Smooth muscle cell (in vitro differentiated cells): Measurements from ENCODE around the gene VPS52. TPM values are rescaled to one million over a fixed set of nuclear protein-coding genes. Genes with fewer than 3 reads are reported as not detected.

Experiments
- DNase-seq: peaks from one replicate; lab custom pipeline; 2025; ENCODE audit not compliant: unreplicated experiment; lab: John Stamatoyannopoulos, UW
- H2AFZ ChIP-seq: fragments of 200-600 bp; sonication (generic); 2 replicates; pipeline ENCODE4 v1.6.0; 2016; ENCODE audit warnings: antibody characterized with exemption, low read depth, mild to moderate bottlenecking
- H3F3A ChIP-seq: fragments of 200-600 bp; sonication (generic); 2 replicates; pipeline ENCODE4 v1.6.0; 2017; ENCODE audit warnings: antibody characterized with exemption, low read depth
- H3K27ac ChIP-seq: fragments of 200-600 bp; sonication (generic); 2 replicates; pipeline ENCODE4 v1.5.1; 2016; ENCODE audit warnings: low read depth, mild to moderate bottlenecking
- H3K27me3 ChIP-seq: fragments of 200-600 bp; sonication (generic); 2 replicates; pipeline ENCODE4 v1.6.1; 2016; ENCODE audit warnings: low read depth, mild to moderate bottlenecking
- H3K36me3 ChIP-seq: fragments of 200-600 bp; sonication (generic); 2 replicates; pipeline ENCODE4 v1.5.1; 2016; ENCODE audit warnings: low read depth
- H3K4me1 ChIP-seq: fragments of 200-600 bp; sonication (generic); 2 replicates; pipeline ENCODE4 v1.5.1; 2016; ENCODE audit warnings: low read depth
- H3K4me2 ChIP-seq: fragments of 200-600 bp; sonication (generic); 2 replicates; pipeline ENCODE4 v1.6.0; 2016; ENCODE audit warnings: mild to moderate bottlenecking
- H3K4me3 ChIP-seq: fragments of 200-600 bp; sonication (generic); 2 replicates; pipeline ENCODE4 v1.5.1; 2016; ENCODE audit warnings: mild to moderate bottlenecking
- H3K79me2 ChIP-seq: fragments of 200-600 bp; sonication (generic); 2 replicates; pipeline ENCODE4 v1.6.0; 2016; ENCODE audit warnings: low read depth, mild to moderate bottlenecking
- H3K9ac ChIP-seq: fragments of 200-600 bp; sonication (generic); 2 replicates; pipeline ENCODE4 v1.6.0; 2016; ENCODE audit warnings: low read depth
- H3K9me3 ChIP-seq: fragments of 200-600 bp; sonication (generic); replicated peaks from 2 replicates; pipeline ENCODE4 v1.5.1; 2016; ENCODE audit warnings: low read depth
- H4K20me1 ChIP-seq: fragments of 200-600 bp; sonication (generic); 2 replicates; pipeline ENCODE4 v1.6.0; 2016; ENCODE audit warnings: low read depth
- WGBS: methylation state at CpG from one replicate; pipeline ENCODE4 v1.1.7; 2016; ENCODE audit warnings: low lambda C conversion rate; 5-methylcytosine and 5-hydroxymethylcytosine counted together
- polyA plus RNA-seq: library from polyadenylated mRNA; unstranded; fragments of >200 nt; fragmentation: Nextera tagmentation; extraction: Ambion mirVana; gene quantifications from 2 replicates; pipeline ENCODE4 v1.2.1, GENCODE V29; 2016
- total RNA-seq: library from RNA; depleted of rRNA; stranded (reverse); fragments of >200 nt; gene quantifications from 2 replicates; pipeline ENCODE4 v1.2.3, GENCODE V29; 2014
- TF ChIP-seq, protein P1 (sequence below): fragments of 200-600 bp; sonication (generic); IDR thresholded peaks from 2 replicates; pipeline ENCODE4 v1.5.1; 2017; ENCODE audit warnings: borderline replicate concordance, mild to moderate bottlenecking, antibody characterized with exemption; ENCODE audit not compliant: insufficient read depth, poor library complexity, severe bottlenecking

The VPS52 gene
- total and polyA plus RNA-seq, 2 experiments from 2014 or later, result 22.6 to 34.7 TPM

DNA sequence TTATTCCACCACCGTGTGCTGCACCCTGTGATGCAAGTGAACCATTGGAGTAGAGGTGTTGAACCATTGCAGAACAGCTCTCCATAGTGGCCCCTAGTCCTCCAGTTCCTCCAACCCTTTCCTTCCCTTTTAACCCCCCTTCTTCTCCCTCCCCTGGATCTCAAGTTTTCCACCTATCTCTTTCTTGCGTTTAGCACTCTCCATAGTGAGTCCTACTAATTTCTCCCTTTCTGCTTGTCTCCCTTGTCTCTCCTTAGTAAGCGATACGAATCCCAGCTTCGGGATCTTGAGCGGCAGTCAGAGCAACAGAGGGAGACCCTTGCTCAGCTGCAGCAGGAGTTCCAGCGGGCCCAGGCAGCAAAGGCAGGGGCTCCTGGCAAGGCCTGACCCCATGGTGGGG lies 18.8 kb upstream of the VPS52 start:
- Histone ChIP-seq H3K27me3 (no peaks in the 10 kb centered on the region), H3K9ac (peak overlapping the region; percentile 83), H3K36me3 (no peaks in the 10 kb centered on the region), H2AFZ (no peak overlapping the region), H3K4me3 (peak overlapping the region; percentile 70), H3F3A (peaks cover 18% of the 10 kb centered on the region), H3K9me3 (no peaks in the 10 kb centered on the region), H3K27ac (peak overlapping the region; percentile 31), H3K79me2 (peaks cover 36% of the 10 kb centered on the region), H3K4me1 (peaks cover 13% of the 10 kb centered on the region), H4K20me1 (no peaks in the 10 kb centered on the region), H3K4me2 (peak overlapping the region; percentile 94)
- TF ChIP-seq, protein P1, sequence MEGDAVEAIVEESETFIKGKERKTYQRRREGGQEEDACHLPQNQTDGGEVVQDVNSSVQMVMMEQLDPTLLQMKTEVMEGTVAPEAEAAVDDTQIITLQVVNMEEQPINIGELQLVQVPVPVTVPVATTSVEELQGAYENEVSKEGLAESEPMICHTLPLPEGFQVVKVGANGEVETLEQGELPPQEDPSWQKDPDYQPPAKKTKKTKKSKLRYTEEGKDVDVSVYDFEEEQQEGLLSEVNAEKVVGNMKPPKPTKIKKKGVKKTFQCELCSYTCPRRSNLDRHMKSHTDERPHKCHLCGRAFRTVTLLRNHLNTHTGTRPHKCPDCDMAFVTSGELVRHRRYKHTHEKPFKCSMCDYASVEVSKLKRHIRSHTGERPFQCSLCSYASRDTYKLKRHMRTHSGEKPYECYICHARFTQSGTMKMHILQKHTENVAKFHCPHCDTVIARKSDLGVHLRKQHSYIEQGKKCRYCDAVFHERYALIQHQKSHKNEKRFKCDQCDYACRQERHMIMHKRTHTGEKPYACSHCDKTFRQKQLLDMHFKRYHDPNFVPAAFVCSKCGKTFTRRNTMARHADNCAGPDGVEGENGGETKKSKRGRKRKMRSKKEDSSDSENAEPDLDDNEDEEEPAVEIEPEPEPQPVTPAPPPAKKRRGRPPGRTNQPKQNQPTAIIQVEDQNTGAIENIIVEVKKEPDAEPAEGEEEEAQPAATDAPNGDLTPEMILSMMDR, result no peak
- no peak for DNase-seq
- 85% methylated on average over 7 of the region's 7 CpGs for WGBS

DNA sequence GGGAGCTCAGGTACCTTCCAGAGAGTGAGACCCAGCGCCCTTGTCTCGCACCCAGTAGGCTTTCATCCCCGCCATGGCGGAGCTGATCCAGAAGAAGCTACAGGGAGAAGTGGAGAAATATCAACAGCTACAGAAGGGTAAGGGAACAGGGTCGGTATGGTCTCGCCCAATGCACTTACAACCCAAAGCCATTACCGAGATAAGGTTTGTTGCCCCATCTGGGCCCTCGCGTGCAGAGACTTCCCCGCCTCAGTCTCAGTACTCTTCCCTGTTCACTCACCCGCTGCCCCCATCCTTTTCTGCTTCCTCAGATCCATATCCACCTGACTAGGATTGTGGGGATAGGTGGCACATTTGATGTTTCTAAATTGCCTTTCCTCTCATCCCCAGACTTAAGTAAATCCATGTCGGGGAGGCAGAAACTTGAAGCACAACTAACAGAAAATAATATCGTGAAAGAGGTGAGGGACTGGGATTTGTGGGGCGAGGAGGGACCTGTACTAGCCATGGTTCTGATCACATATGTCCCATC lies 18.2 kb upstream of the VPS52 start:
- Histone ChIP-seq H3K27me3 (no peaks in the 10 kb centered on the region), H3K9ac (peak overlapping the region; percentile 83), H3K4me2 (peak overlapping the region; percentile 94), H3K27ac (peak overlapping the region; percentile 36), H3K36me3 (no peaks in the 10 kb centered on the region), H3K4me1 (peaks cover 13% of the 10 kb centered on the region), H3K9me3 (no peaks in the 10 kb centered on the region), H3F3A (peaks cover 18% of the 10 kb centered on the region), H2AFZ (peak overlapping the region; percentile 91), H3K79me2 (peaks cover 40% of the 10 kb centered on the region), H3K4me3 (peak overlapping the region; percentile 70), H4K20me1 (no peaks in the 10 kb centered on the region)
- 5% methylated on average over 14 of the region's 14 CpGs for WGBS
- no peak for DNase-seq
- TF ChIP-seq, protein P1, result no peak

GRCh38 chr6:33288921-33289783 lies 17.5 kb upstream of the VPS52 start, which contains the start of the genes PFDN6 and WDR46:
Gene PFDN6 (plus strand): TSS chr6:33289601. CDS start chr6:33289857, 256 bp downstream.
Gene WDR46 (minus strand): TSS chr6:33289239. CDS start chr6:33289170, 69 bp downstream.
- Histone ChIP-seq H3K27ac (peak within 1 kb of the TSS; percentile 36), H3K9ac (peak within 1 kb of the TSS; percentile 83), H3K4me1 (peaks cover 13% of the 10 kb centered on the region), H3K9me3 (no peaks in the 10 kb centered on the region), H3K79me2 (peaks cover 41% of the 10 kb centered on the region), H3F3A (peaks cover 18% of the 10 kb centered on the region), H3K36me3 (no peaks in the 10 kb centered on the region), H3K4me2 (peak within 1 kb of the TSS; percentile 94), H3K27me3 (no peaks in the 10 kb centered on the region), H3K4me3 (peak within 1 kb of the TSS; percentile 70), H4K20me1 (no peaks in the 10 kb centered on the region), H2AFZ (peak within 1 kb of the TSS; percentile 91)
- TF ChIP-seq, protein P1, result no peak
- WGBS, result 1% methylated on average over 43 of the region's 43 CpGs
- DNase-seq, result peak; percentile 53
